HEK293T (cell line): ENCODE data around the gene SHQ1.

Experiments
- ARNT ChIP-seq: fragments of 450-650 bp; IDR thresholded peaks from 2 replicates; pipeline ENCODE4 v1.6.1; 2017; ENCODE audit warnings: mild to moderate bottlenecking
- BHLHE40 ChIP-seq: fragments of 450-650 bp; IDR thresholded peaks from 2 replicates; pipeline ENCODE4 v1.6.1; 2016; ENCODE audit warnings: mild to moderate bottlenecking, moderate library complexity, borderline replicate concordance
- ELF4 ChIP-seq: fragments of 450-650 bp; IDR thresholded peaks from 2 replicates; pipeline ENCODE4 v1.6.1; 2017; ENCODE audit warnings: antibody characterized with exemption
- FOXA1 ChIP-seq: fragments of 450-650 bp; IDR thresholded peaks from 2 replicates; pipeline ENCODE4 v1.6.1; 2016; ENCODE audit warnings: mild to moderate bottlenecking
- FOXK2 ChIP-seq: fragments of 450-650 bp; IDR thresholded peaks from 2 replicates; pipeline ENCODE4 v1.6.1; 2016; ENCODE audit warnings: mild to moderate bottlenecking
- FOXM1 ChIP-seq: fragments of 450-650 bp; IDR thresholded peaks from 2 replicates; pipeline ENCODE4 v1.6.1; 2017; ENCODE audit warnings: mild to moderate bottlenecking, borderline replicate concordance
- HDGF ChIP-seq: fragments of 450-650 bp; IDR thresholded peaks from 2 replicates; pipeline ENCODE4 v1.6.1; 2017; ENCODE audit warnings: antibody characterized with exemption, borderline replicate concordance
- LEF1 ChIP-seq: fragments of 450-650 bp; IDR thresholded peaks from 2 replicates; pipeline ENCODE4 v1.6.1; 2017; ENCODE audit warnings: mild to moderate bottlenecking, borderline replicate concordance
- NFRKB ChIP-seq: fragments of 450-650 bp; IDR thresholded peaks from 2 replicates; pipeline ENCODE4 v1.6.1; 2016; ENCODE audit warnings: mild to moderate bottlenecking, moderate library complexity
- SP1 ChIP-seq: fragments of 450-650 bp; IDR thresholded peaks from 2 replicates; pipeline ENCODE4 v1.6.1; 2017
- SUZ12 ChIP-seq: fragments of 450-650 bp; IDR thresholded peaks from 2 replicates; pipeline ENCODE4 v1.6.1; 2016; ENCODE audit warnings: mild to moderate bottlenecking
- ZNF384 ChIP-seq: fragments of 450-650 bp; IDR thresholded peaks from 2 replicates; pipeline ENCODE4 v1.6.1; 2016
- TF ChIP-seq, protein P1 (sequence below): fragments of 450-650 bp; IDR thresholded peaks from 2 replicates; pipeline ENCODE4 v1.6.1; 2016

DNA sequence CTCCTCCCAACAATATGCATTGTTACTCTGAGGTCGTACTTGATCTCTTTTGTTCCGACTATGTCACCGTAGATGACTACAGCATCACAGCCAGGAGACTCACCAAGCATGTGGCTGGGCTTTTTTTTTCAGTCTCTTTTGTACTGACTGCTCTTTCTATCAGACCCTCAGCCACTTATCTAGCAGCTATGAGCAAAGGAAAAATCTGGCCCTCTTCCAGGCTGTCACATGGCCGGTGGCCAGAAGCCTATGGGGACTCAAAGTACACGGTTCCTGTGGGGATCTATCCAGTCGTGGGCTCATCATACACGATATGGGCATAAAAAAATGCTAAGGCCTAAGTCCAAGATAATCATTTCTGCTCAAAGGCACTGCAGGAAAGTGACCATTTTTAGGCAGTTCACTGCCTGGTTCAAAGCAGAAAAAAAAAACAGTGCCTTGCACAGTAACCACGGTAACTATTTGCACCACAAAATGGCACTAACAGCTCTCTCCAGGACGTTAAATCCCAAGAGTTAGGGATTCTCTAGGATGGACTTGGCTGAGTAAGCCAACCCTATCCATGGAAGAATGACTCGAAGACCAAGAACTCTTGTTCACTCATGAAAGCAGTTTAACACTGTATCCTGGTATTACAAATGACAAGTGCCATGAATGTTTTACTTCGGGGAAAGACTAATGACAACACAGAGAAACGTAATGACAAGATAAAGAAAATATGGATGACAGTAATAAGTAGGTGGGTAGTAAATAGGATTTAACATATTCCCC, 50.3 kb downstream of the SHQ1 start:
- TF ChIP-seq BHLHE40 (no peak), FOXM1 (no peak), NFRKB (no peak), SP1 (no peak), FOXA1 (no peak), ARNT (no peak), LEF1 (no peak), HDGF (no peak), SUZ12 (no peak), ZNF384 (no peak), FOXK2 (no peak; the same call in 1 of the 2 replicates), ELF4 (no peak)
- TF ChIP-seq, protein P1, sequence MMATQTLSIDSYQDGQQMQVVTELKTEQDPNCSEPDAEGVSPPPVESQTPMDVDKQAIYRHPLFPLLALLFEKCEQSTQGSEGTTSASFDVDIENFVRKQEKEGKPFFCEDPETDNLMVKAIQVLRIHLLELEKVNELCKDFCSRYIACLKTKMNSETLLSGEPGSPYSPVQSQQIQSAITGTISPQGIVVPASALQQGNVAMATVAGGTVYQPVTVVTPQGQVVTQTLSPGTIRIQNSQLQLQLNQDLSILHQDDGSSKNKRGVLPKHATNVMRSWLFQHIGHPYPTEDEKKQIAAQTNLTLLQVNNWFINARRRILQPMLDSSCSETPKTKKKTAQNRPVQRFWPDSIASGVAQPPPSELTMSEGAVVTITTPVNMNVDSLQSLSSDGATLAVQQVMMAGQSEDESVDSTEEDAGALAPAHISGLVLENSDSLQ: no peak
